SU-DHL-6 (cell line): ENCODE data around the gene MAPK10.

Experiments used
- EZH2phosphoT487 ChIP-seq: fragments of 200-600 bp; sonication (generic), shearing (Covaris generic); conservative IDR thresholded peaks from 2 replicates; pipeline ENCODE4 v1.6.1; 2018; ENCODE audit warnings: mild to moderate bottlenecking, antibody characterized with exemption, low read length, moderate library complexity, mixed read lengths
- TF ChIP-seq, protein P1 (sequence below): fragments of 200-600 bp; sonication (generic); IDR thresholded peaks from one replicate; pipeline ENCODE4 v1.5.1; 2017; ENCODE audit warnings: antibody characterized with exemption, mild to moderate bottlenecking, low read length, moderate library complexity; ENCODE audit not compliant: insufficient read depth, poor library complexity, severe bottlenecking

DNA sequence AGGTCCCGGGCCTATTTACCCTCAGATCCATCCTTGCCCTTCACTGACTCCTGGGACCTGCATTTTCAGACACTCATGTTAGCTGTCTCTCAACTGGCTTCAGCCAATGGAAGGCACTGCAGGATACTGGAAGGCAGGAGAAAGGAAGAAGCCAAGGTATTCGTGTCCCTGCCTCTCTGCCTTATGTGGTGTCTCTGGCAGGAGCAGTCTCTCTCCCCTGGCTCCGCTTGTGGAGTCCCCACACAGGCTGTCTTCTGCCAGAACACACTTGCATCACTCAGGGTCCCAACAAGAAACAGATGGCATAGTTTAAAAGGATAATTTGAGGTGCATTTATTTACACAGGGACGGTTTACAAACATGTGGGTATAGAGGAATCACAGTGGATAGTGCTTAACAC, 21.6 kb upstream of the MAPK10 start:
- TF ChIP-seq, protein P1, sequence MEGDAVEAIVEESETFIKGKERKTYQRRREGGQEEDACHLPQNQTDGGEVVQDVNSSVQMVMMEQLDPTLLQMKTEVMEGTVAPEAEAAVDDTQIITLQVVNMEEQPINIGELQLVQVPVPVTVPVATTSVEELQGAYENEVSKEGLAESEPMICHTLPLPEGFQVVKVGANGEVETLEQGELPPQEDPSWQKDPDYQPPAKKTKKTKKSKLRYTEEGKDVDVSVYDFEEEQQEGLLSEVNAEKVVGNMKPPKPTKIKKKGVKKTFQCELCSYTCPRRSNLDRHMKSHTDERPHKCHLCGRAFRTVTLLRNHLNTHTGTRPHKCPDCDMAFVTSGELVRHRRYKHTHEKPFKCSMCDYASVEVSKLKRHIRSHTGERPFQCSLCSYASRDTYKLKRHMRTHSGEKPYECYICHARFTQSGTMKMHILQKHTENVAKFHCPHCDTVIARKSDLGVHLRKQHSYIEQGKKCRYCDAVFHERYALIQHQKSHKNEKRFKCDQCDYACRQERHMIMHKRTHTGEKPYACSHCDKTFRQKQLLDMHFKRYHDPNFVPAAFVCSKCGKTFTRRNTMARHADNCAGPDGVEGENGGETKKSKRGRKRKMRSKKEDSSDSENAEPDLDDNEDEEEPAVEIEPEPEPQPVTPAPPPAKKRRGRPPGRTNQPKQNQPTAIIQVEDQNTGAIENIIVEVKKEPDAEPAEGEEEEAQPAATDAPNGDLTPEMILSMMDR: no peak
- no peak for TF ChIP-seq EZH2phosphoT487
